ENCODE data around the gene ZNF304. TPM values are rescaled to one million over a fixed set of nuclear protein-coding genes. Genes with fewer than 3 reads are reported as not detected.

The ZNF304 gene
- total RNA-seq, 4 donors from 2014 or later = 7.1 to 12.4 (median 8.5) TPM

DNA sequence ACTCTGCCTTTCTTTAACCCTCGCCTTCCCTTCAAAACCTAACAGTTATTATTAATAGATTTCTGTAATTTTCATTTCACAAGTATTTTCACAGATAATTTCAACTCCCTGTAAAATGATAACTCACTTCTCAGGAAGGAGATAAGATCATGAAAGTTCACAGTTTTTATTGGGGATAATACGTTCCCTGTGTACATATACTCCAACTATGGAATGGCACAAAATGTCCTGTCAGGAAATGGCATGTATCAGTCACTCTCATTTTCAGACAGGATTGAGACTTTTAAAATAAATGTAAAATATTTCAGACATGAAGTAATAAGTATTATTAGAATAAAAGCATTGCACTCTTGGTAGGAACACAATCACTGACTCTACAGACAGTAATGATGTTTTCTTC is 11.3 kb downstream of the ZNF304 start:
- 77% methylated on average over 2 of the region's 2 CpGs for WGBS
- Histone ChIP-seq H3K4me1 (peaks cover 14 to 22% (median 18%) of the 10 kb centered on the region in 4 donors), H3K9me3 (peaks cover 0 to 38% (median 12%) of the 10 kb centered on the region in 4 donors), H3K36me3 (peaks cover 1 to 27% (median 21%) of the 10 kb centered on the region in 4 donors), H3K27me3 (no peaks in the 10 kb centered on the region), H3K27ac (replicated peaks in 1 of 4) (peak overlapping the region; percentile 75 to 98 (median 95)), H3K4me3 (peak overlapping the region; percentile 83 to 94 (median 86))
- DNase-seq (ENCODE audit: extremely low spot score) = no peak
- intact Hi-C loops (cut with DNase I) = loop anchor here (2.0 kb wide), 1 partner anchor 26 kb away; the partner anchor contains the start of gene ZNF548
- TF ChIP-seq, protein P1, sequence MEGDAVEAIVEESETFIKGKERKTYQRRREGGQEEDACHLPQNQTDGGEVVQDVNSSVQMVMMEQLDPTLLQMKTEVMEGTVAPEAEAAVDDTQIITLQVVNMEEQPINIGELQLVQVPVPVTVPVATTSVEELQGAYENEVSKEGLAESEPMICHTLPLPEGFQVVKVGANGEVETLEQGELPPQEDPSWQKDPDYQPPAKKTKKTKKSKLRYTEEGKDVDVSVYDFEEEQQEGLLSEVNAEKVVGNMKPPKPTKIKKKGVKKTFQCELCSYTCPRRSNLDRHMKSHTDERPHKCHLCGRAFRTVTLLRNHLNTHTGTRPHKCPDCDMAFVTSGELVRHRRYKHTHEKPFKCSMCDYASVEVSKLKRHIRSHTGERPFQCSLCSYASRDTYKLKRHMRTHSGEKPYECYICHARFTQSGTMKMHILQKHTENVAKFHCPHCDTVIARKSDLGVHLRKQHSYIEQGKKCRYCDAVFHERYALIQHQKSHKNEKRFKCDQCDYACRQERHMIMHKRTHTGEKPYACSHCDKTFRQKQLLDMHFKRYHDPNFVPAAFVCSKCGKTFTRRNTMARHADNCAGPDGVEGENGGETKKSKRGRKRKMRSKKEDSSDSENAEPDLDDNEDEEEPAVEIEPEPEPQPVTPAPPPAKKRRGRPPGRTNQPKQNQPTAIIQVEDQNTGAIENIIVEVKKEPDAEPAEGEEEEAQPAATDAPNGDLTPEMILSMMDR (IDR thresholded peaks at IDR 0.05) = no peak
- TF ChIP-seq POLR2A (IDR thresholded peaks at IDR 0.05; ENCODE audit: low read depth) (no peak), EP300 (IDR thresholded peaks at IDR 0.05) (no peak), POLR2AphosphoS5 (IDR thresholded peaks at IDR 0.05) (no peak)

DNA sequence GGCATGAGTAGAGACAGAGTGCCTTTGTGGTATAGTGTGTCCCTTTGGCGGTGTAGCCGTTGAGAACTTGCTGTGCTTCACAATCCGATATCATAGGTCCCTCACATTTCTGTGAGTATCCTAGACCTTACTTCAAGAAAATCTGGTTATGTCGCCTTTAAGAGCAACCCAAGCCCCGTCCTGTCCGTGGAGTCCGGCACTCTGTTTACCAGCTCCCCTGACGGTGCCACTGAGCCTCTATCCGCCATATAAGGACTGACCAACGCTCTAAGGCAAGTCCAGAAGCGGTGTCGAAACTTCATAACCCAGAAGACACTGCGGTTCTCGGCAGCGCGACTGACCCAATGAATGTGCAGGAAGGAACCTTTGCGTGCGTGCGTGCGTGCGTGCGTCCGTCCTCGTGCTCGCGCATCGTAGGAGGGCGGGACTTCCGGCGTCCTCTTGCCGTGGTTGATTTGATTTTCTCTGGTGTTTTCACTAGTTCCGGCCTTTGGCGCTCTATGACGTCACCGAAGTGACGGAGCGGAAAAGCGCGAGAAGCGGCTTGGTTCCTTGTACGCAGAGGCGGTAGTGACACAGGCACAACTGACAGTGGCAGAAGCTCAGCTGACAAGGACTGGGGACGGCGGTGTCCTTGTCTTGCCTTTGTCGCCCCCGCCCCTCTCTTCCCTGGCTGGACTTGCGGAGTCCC is 12.1 kb downstream of the ZNF304 start, which contains the start of the genes TRAPPC2B and ZNF547:
Gene TRAPPC2B (plus strand): TSS at position 555 of the 691 bp plus-strand sequence. CDS start 1,283 bp downstream, outside the sequence.
Gene ZNF547 (plus strand): TSS at position 555 of the 691 bp plus-strand sequence. CDS start 5,005 bp downstream, outside the sequence.
- Histone ChIP-seq H3K27me3 (no peaks in the 10 kb centered on the region), H3K4me1 (peaks cover 14 to 24% (median 18%) of the 10 kb centered on the region in 4 donors), H3K36me3 (peaks cover 0 to 21% (median 14%) of the 10 kb centered on the region in 4 donors), H3K27ac (replicated peaks in 1 of 4) (peak within 1 kb of the TSS; percentile 93 to 98 (median 97)), H3K9me3 (peaks cover 0 to 31% (median 6%) of the 10 kb centered on the region in 4 donors), H3K4me3 (peak within 1 kb of the TSS; percentile 83 to 94 (median 86))
- 0% methylated on average over 13 of the region's 47 CpGs for WGBS
- TF ChIP-seq POLR2A (IDR thresholded peaks at IDR 0.05; ENCODE audit: low read depth) (no peak), EP300 (IDR thresholded peaks at IDR 0.05) (peak; percentile 72), POLR2AphosphoS5 (IDR thresholded peaks at IDR 0.05) (peak; percentile 95 to 99)
- TF ChIP-seq, protein P1 (IDR thresholded peaks at IDR 0.05) = no peak
- peak; percentile 100 for DNase-seq (ENCODE audit: extremely low spot score)
- intact Hi-C loops (cut with DNase I) = loop anchor here (2.0 kb wide), 1 partner anchor 26 kb away; the partner anchor contains the start of gene ZNF548

DNA sequence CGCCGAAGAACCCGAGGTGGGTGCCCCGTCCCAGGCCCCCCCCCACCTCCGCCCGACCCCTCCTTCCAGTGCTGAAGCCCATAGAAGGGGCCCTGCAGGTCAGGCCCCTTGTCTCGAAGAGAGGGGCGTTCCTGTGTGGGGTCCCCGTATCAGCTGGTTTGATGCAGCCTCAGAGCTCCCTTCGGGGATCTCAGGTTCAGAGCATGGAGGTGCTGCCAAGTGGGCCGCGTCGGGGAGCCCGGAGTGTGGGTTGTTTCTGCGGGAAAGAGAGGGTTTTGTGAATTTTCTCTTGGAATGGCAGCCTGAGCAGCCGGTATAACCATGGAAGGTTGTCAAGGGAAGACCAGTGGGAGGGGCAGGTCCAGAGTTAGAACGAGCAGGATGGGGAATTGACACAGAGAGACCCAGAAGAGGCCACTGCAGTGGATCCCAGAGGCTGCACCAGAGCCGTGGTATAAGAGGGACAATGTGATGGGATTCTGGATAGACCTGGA is 12.7 kb downstream of the ZNF304 start:
- no peaks in the 10 kb centered on the region for H3K27me3 ChIP-seq
- H3K9me3 ChIP-seq = peaks cover 0 to 25% (median 3%) of the 10 kb centered on the region in 4 donors
- H3K4me3 ChIP-seq = peak overlapping the region; percentile 83 to 94 (median 86)
- no peak for DNase-seq (ENCODE audit: extremely low spot score)
- 1% methylated on average over 10 of the region's 18 CpGs for WGBS
- H3K4me1 ChIP-seq = peaks cover 14 to 24% (median 18%) of the 10 kb centered on the region in 4 donors
- intact Hi-C loops (cut with DNase I) = loop anchor here (2.0 kb wide), 1 partner anchor 25 kb away; the partner anchor contains the start of gene ZNF548
- TF ChIP-seq, protein P1 (IDR thresholded peaks at IDR 0.05) = no peak
- no peak for TF ChIP-seq POLR2A (IDR thresholded peaks at IDR 0.05; ENCODE audit: low read depth)
- no peak for TF ChIP-seq EP300 (IDR thresholded peaks at IDR 0.05)
- no peak for TF ChIP-seq POLR2AphosphoS5 (IDR thresholded peaks at IDR 0.05)
- H3K27ac ChIP-seq (replicated peaks in 1 of 4) = peak overlapping the region; percentile 93 to 98 (median 97)
- peaks cover 0 to 17% (median 9%) of the 10 kb centered on the region in 4 donors for H3K36me3 ChIP-seq

DNA sequence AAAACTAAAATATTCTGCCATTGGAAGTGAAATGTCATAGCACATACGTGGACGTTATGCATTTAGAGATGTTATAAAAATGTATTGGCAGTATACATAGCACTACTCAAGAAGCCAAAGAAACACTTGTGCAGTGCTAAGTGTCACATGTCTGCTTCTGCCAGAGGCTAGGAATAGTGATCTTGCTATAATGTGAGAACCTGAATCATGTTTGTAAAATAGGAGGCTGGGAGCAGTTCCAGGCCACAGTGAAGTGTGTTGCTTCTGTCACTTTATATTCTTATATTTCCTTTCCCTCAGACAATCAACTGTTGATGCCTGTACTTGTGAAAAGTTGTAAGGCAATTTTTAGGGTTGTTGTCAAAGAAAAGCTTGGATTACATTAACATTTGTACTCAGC is 15.7 kb downstream of the ZNF304 start:
- intact Hi-C loops (cut with DNase I) = no loop called here
- 95% methylated on average over 2 of the region's 2 CpGs for WGBS
- DNase-seq (ENCODE audit: extremely low spot score) = no peak
- TF ChIP-seq, protein P1 (IDR thresholded peaks at IDR 0.05) = no peak
- no peak for TF ChIP-seq POLR2AphosphoS5 (IDR thresholded peaks at IDR 0.05)
- TF ChIP-seq POLR2A (IDR thresholded peaks at IDR 0.05; ENCODE audit: low read depth) = no peak
- TF ChIP-seq EP300 (IDR thresholded peaks at IDR 0.05) = no peak
- Histone ChIP-seq H3K9me3 (no peaks in the 10 kb centered on the region), H3K27ac (replicated peaks in 1 of 4) (no peak overlapping the region), H3K4me1 (peaks cover 14 to 24% (median 18%) of the 10 kb centered on the region in 4 donors), H3K27me3 (no peaks in the 10 kb centered on the region), H3K36me3 (peaks cover 2 to 19% (median 7%) of the 10 kb centered on the region in 4 donors), H3K4me3 (no peak overlapping the region)

Measured in esophagus muscularis mucosa (tissue), 4 donors.